ENCODE results near the gene CAMSAP3.

CAMSAP3 gene

GRCh38 chr19:7610491-7611240, 15.0 kb downstream of the CAMSAP3 start:
- H3K4me2 ChIP-seq = no peak overlapping the region
- H3K27ac ChIP-seq = no peak overlapping the region
- H3K9ac ChIP-seq = no peak overlapping the region
- H3K36me3 ChIP-seq (ENCODE audit: insufficient read depth) = no peaks in the 10 kb centered on the region
- H3K4me1 ChIP-seq (ENCODE audit: low read depth, poor library complexity, severe bottlenecking) = no peaks in the 10 kb centered on the region
- H3K4me3 ChIP-seq (IDR thresholded peaks at IDR 0.05; ENCODE audit: insufficient read depth, low read depth, low read length) = no peak overlapping the region
- no peaks in the 10 kb centered on the region for H3K27me3 ChIP-seq (ENCODE audit: insufficient read depth, low read depth)
- H4K20me1 ChIP-seq (ENCODE audit: insufficient read depth) = no peaks in the 10 kb centered on the region
- no peak for TF ChIP-seq CTCF (conservative IDR thresholded peaks at IDR 0.05; ENCODE audit: low read depth, low read length)
- H2AFZ ChIP-seq (ENCODE audit: low read depth) = no peak overlapping the region
- H3K79me2 ChIP-seq (ENCODE audit: insufficient read depth, low read depth) = no peaks in the 10 kb centered on the region

GRCh38 chr19:7611541-7612279, 16.0 kb downstream of the CAMSAP3 start:
- Histone ChIP-seq H3K4me2 (no peak overlapping the region), H3K79me2 (ENCODE audit: insufficient read depth, low read depth) (no peaks in the 10 kb centered on the region), H3K9ac (no peak overlapping the region), H3K27ac (no peak overlapping the region), H3K4me1 (ENCODE audit: low read depth, poor library complexity, severe bottlenecking) (no peaks in the 10 kb centered on the region), H3K27me3 (ENCODE audit: insufficient read depth, low read depth) (no peaks in the 10 kb centered on the region), H4K20me1 (ENCODE audit: insufficient read depth) (no peaks in the 10 kb centered on the region), H2AFZ (ENCODE audit: low read depth) (no peak overlapping the region), H3K4me3 (IDR thresholded peaks at IDR 0.05; ENCODE audit: insufficient read depth, low read depth, low read length) (no peak overlapping the region), H3K36me3 (ENCODE audit: insufficient read depth) (no peaks in the 10 kb centered on the region)
- TF ChIP-seq CTCF (conservative IDR thresholded peaks at IDR 0.05; ENCODE audit: low read depth, low read length) = no peak

GRCh38 chr19:7612282-7613274, 16.9 kb downstream of the CAMSAP3 start:
- no peak overlapping the region for H3K4me2 ChIP-seq
- no peak for TF ChIP-seq CTCF (conservative IDR thresholded peaks at IDR 0.05; ENCODE audit: low read depth, low read length)
- no peaks in the 10 kb centered on the region for H3K79me2 ChIP-seq (ENCODE audit: insufficient read depth, low read depth)
- no peaks in the 10 kb centered on the region for H3K27me3 ChIP-seq (ENCODE audit: insufficient read depth, low read depth)
- H4K20me1 ChIP-seq (ENCODE audit: insufficient read depth) = no peaks in the 10 kb centered on the region
- no peaks in the 10 kb centered on the region for H3K4me1 ChIP-seq (ENCODE audit: low read depth, poor library complexity, severe bottlenecking)
- no peak overlapping the region for H2AFZ ChIP-seq (ENCODE audit: low read depth)
- no peak overlapping the region for H3K4me3 ChIP-seq (IDR thresholded peaks at IDR 0.05; ENCODE audit: insufficient read depth, low read depth, low read length)
- H3K9ac ChIP-seq = no peak overlapping the region
- no peaks in the 10 kb centered on the region for H3K36me3 ChIP-seq (ENCODE audit: insufficient read depth)
- no peak overlapping the region for H3K27ac ChIP-seq
